ENCODE data around the gene TASP1.

- TF ChIP-seq EZH2 (IDR thresholded peaks at IDR 0.05; ENCODE audit: insufficient read depth, poor library complexity, severe bottlenecking) (no peak), EZH2phosphoT487 (IDR thresholded peaks at IDR 0.05; ENCODE audit: insufficient read depth, low read depth) (no peak)
These were observed 71.1 kb downstream of the TASP1 start for GRCh38 chr20:13567663-13568062.
